MM.1S (cell line): Measurements from ENCODE around the gene USP37.

Source experiments
- EZH2 ChIP-seq: fragments of 300-600 bp; sonication (generic); optimal IDR thresholded peaks from 2 replicates; pipeline ENCODE3; 2017; ENCODE audit warnings: low read depth, mild to moderate bottlenecking, antibody characterized with exemption, low read length, mixed read lengths
- EZH2phosphoT487 ChIP-seq: fragments of 300-600 bp; sonication (generic); IDR thresholded peaks from 2 replicates; pipeline ENCODE4 v1.6.1; 2018; ENCODE audit warnings: antibody characterized with exemption, low read length
- TF ChIP-seq, protein P1 (sequence below): fragments of 300-600 bp; sonication (generic); IDR thresholded peaks from 2 replicates; pipeline ENCODE4 v1.5.1; 2016; ENCODE audit warnings: antibody characterized with exemption, low read length, mixed read lengths

DNA sequence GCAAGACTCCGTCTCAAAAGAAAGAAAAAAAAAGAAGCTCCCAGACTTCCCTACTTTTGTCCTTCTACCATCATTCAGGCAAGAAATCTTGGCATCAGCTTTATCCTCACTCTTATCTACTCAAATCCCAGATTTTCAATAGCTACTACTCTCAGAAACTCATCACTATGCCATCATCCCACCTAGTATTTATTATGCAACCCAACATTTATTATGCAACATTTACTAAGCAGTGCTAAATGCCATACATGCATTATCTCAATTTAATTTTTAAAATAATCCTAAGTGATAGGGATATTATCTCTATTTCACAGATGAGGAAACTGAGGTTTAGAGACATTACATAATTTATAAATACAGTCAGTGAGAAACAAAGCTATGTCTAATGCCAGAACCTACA, 4.1 kb downstream of the USP37 start:
- TF ChIP-seq, protein P1, sequence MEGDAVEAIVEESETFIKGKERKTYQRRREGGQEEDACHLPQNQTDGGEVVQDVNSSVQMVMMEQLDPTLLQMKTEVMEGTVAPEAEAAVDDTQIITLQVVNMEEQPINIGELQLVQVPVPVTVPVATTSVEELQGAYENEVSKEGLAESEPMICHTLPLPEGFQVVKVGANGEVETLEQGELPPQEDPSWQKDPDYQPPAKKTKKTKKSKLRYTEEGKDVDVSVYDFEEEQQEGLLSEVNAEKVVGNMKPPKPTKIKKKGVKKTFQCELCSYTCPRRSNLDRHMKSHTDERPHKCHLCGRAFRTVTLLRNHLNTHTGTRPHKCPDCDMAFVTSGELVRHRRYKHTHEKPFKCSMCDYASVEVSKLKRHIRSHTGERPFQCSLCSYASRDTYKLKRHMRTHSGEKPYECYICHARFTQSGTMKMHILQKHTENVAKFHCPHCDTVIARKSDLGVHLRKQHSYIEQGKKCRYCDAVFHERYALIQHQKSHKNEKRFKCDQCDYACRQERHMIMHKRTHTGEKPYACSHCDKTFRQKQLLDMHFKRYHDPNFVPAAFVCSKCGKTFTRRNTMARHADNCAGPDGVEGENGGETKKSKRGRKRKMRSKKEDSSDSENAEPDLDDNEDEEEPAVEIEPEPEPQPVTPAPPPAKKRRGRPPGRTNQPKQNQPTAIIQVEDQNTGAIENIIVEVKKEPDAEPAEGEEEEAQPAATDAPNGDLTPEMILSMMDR: no peak
- TF ChIP-seq EZH2phosphoT487: no peak
- TF ChIP-seq EZH2: no peak
